ENCODE measurements around the gene NR2E1.

The NR2E1 gene

DNA sequence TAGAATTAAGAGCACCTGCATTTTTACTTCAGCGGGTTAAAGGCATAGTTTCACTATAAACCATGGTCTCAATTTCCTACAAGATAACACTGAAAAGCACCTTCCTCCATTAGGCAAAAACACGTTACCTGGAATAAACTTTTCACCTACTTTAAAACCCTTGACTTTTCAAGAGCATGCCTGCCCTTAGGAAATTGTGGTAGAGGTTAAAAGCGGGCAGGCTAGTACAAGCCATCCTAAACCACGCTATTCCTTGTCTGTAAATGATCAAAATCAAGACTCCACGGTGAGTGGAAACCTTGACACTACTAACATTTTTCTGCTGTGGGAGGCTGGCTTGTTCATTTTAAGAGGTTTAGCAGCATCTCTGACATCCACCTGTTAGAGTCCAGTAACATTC, 43.9 kb downstream of the NR2E1 start:
- no peak for DNase-seq (ENCODE audit: low read depth in 2 of 2)

DNA sequence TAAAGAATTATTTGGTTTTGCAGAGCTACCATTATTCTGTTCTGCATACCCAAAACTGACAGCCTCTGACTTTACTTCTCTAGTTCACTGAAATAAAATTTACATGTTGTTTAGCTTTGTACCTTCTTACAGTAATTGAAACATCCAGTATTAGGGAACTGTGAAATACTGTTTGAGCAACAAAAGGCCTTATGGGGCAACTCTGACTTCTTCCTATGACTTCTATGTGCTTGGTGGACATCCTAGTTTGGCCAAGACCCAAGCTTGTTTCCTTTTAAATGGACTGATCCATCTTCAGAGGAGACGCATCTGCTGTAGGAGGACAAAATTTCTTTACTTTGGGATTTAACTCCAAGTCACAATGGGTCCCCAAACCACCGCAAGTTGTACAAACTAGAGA, 44.7 kb downstream of the NR2E1 start:
- DNase-seq (ENCODE audit: low read depth in 2 of 2): no peak

DNA sequence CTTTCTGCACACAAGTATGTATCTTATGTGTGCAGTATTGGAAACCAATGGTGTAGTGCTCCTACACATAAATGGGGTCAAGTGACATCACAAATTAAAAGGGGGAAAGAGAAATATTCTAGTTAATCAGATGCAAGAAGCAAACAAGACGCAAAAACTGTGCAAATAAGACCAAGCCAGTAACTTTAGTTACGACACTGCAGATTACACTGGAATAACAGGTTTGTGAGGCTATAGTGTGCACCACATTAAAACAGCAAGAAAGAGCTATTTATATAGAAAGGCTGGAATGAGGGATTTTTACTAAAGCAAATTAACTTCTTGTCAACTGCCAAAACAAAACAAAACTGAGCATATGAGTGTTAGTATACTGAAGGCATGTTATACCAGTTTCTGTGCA, 45.8 kb downstream of the NR2E1 start:
- no peak for DNase-seq (ENCODE audit: low read depth in 2 of 2)

DNA sequence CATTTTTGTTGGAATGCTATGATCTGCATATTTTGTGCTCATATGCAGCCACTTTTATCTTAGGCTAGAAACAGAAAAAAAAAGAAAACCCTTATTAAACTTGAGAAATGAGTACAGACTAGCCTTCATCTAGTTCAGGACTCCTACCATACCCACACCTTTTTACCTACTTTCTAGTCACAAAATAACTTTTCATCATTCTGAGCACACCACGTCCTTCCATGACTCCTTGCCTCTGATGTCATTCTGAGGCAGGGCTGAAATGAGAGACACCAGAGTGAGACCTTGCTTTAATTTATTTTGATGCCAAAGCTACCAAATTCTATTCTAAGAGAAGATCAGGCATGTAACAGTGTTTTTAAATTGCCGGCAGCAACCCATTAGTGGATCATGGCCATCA, 56.2 kb downstream of the NR2E1 start:
- DNase-seq (ENCODE audit: low read depth in 2 of 2): no peak

DNA sequence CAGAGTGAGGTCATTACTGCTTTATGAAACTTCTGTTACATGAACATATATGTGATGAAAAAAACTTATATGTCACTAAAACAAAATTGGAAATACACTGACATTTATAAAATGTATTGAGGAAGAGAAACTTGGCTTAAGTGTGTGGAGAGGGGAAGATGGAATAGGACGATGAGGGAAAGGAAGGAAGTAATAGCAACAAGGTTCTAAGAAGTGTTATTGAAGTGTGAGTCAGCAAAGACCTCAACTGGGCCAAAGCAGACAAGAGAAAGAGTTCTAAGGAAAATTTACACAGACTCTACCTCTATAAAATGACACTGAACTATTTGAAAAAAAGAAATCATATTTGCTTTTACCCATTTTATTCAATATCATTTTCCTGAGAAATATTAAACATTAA, 56.7 kb downstream of the NR2E1 start:
- DNase-seq (ENCODE audit: low read depth in 2 of 2): no peak

DNA sequence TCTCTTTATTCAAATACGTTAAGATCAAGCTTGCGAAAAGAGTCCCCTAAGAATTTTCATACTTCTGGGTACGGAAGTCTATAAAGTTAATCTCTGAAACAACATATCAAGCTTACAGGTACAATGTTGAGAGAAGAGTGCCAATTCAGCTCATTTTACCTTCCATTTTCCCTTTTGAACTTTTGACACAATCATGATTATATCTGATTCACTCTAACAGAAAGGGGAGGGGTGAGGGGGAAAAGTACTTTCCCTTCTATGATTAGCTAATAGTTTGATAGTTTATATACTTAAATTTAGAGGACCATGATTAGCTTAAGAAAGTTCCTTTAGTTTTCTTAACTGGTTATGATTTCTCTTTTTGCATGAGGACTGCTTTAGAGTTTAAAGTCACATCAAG, 61.5 kb downstream of the NR2E1 start:
- DNase-seq (ENCODE audit: low read depth in 2 of 2): no peak

DNA sequence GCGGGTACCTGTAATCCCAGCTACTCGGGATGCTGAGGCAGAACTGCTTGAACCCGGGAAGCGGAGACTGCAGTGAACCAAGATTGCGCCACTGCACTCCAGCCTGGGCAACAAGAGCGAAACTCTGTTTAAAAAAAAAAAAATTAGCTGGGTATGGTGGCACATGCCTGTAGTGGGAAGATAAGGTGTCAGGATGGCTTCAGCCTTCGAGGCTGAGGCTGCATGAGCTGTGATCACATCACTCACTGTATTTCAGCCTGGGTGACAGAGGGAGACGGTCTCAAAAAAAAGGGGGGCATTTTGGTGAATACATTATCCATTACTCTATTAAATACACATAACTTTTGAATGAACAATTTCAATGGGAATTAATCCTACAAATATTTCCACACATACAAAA, 62.6 kb downstream of the NR2E1 start:
- DNase-seq (ENCODE audit: low read depth in 2 of 2): no peak

DNA sequence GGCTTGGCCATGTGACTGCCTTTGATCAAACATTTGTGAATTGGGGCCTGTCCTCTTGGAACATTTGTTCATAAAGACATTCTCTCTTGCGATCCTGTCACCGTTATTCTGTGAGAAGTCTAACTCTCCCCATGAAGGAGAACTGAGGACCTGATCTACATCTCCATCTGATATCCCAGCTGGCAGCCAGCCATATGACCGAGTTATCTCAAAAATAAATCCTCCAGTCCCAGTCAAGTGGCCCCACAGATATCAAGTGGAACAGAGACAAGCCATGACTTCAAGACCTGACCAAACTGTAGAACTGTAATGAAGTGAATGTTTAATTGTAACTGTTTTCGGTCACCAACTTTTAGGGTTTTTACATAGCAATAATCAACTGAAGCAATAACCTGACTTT, 69.3 kb downstream of the NR2E1 start:
- no peak for DNase-seq (ENCODE audit: low read depth in 2 of 2)

DNA sequence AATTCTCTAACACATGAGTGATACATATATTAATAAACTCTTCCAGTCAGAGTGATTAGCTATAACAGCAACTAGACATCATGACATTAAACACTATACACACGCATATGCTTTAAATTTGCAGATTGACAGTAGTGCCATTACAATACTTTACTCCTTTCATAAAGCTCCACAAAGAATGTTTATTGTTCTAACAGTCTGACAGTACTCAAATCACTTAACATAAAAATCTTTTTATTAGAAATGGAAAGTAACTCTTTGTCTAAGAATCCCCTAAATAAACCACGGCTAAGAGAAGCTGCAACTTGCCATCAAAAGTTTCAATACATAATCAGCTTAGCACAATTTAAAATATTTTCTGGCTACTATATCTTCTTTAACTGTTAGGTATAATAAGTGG, 71.0 kb downstream of the NR2E1 start:
- DNase-seq (ENCODE audit: low read depth in 2 of 2): no peak

DNA sequence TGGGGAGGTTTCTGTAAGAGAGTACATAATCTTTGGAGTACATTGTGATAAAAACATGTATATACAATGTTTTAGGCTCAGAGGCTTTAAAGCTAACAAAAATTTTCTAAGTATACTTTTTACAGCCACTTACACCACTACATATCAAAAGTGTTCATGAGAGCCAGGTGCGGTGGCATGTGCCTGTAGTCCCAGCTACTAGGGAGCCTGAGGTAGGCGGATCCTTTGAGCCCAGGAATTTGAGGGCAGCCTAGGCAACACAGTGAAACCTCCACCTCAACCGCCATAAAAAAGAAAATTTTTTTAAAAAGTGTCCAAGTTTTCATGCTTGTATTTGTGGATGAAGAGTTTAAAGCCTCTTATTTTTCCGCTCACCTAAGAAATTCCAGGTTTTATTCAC, 72.5 kb downstream of the NR2E1 start:
- no peak for DNase-seq (ENCODE audit: low read depth in 2 of 2)

Measured in fibroblast of skin of left biceps (primary cell).